DOHH2 (cell line): ENCODE results near the gene PLEKHA1.

Source experiments
- CTCF ChIP-seq: fragments of 200-600 bp; sonication (generic); IDR thresholded peaks from one replicate; pipeline ENCODE4 v1.5.1; 2014; ENCODE audit warnings: antibody characterized with exemption, mild to moderate bottlenecking, low read depth, low read length; ENCODE audit not compliant: poor library complexity, severe bottlenecking
- EZH2phosphoT487 ChIP-seq: fragments of 200-600 bp; sonication (generic); IDR thresholded peaks from 2 replicates; pipeline ENCODE4 v1.6.1; 2017; ENCODE audit warnings: borderline replicate concordance, mild to moderate bottlenecking, antibody characterized with exemption, low read length, moderate library complexity, mixed read lengths

DNA sequence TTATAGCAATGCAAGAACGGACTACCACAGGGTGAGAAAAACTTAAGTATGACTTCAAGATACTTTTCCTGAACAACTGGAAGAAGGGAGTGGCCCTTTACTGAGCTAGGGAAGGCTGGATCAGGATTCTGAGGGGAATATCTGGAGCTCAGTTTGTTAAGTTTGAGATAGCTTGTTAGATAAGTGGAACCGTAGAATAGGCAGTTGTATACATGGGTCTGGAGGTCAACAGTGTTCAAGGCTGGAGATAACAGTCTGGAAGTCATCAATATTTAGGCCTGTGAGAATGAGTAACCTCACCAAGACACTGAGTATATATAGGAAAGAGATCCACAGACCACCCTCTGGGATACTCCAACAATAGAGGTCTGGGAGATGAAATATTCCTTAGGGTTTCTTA is 7.2 kb downstream of the PLEKHA1 start:
- TF ChIP-seq CTCF (no peak), EZH2phosphoT487 (no peak)
